HEK293T (cell line): ENCODE data around the gene HADHB.

Experiments used
- CTCF ChIA-PET: fragments of 350-600 bp; formaldehyde crosslinking; extraction: SDS; loops from one replicate; lab custom pipeline; 2021; ENCODE audit warnings: antibody characterized with exemption, inconsistent platforms; lab: Yijun Ruan, JAX
- POLR2A ChIA-PET: fragments of 350-600 bp; formaldehyde crosslinking; extraction: SDS; loops from one replicate; lab custom pipeline; 2020; ENCODE audit warnings: antibody characterized with exemption, inconsistent platforms; lab: Yijun Ruan, JAX
- DNase-seq: peaks from one replicate; pipeline ENCODE4 v3.0.0; 2012; ENCODE audit warnings: mixed read lengths; ENCODE audit errors: extremely low spot score
- ARNT ChIP-seq: fragments of 450-650 bp; IDR thresholded peaks from 2 replicates; pipeline ENCODE4 v1.6.1; 2017; ENCODE audit warnings: mild to moderate bottlenecking
- BHLHE40 ChIP-seq: fragments of 450-650 bp; IDR thresholded peaks from 2 replicates; pipeline ENCODE4 v1.6.1; 2016; ENCODE audit warnings: mild to moderate bottlenecking, moderate library complexity, borderline replicate concordance
- CTBP1 ChIP-seq: fragments of 450-650 bp; IDR thresholded peaks from 2 replicates; pipeline ENCODE4 v1.6.1; 2016; ENCODE audit warnings: borderline replicate concordance
- ELF4 ChIP-seq: fragments of 450-650 bp; IDR thresholded peaks from 2 replicates; pipeline ENCODE4 v1.6.1; 2017; ENCODE audit warnings: antibody characterized with exemption
- FOXA1 ChIP-seq: fragments of 450-650 bp; IDR thresholded peaks from 2 replicates; pipeline ENCODE4 v1.6.1; 2016; ENCODE audit warnings: mild to moderate bottlenecking
- FOXK2 ChIP-seq: fragments of 450-650 bp; IDR thresholded peaks from 2 replicates; pipeline ENCODE4 v1.6.1; 2016; ENCODE audit warnings: mild to moderate bottlenecking
- FOXM1 ChIP-seq: fragments of 450-650 bp; IDR thresholded peaks from 2 replicates; pipeline ENCODE4 v1.6.1; 2017; ENCODE audit warnings: mild to moderate bottlenecking, borderline replicate concordance
- HDGF ChIP-seq: fragments of 450-650 bp; IDR thresholded peaks from 2 replicates; pipeline ENCODE4 v1.6.1; 2017; ENCODE audit warnings: antibody characterized with exemption, borderline replicate concordance
- L3MBTL2 ChIP-seq: fragments of 450-650 bp; conservative IDR thresholded peaks from 2 replicates; pipeline ENCODE4 v1.6.1; 2016; ENCODE audit warnings: mild to moderate bottlenecking
- LEF1 ChIP-seq: fragments of 450-650 bp; IDR thresholded peaks from 2 replicates; pipeline ENCODE4 v1.6.1; 2017; ENCODE audit warnings: mild to moderate bottlenecking, borderline replicate concordance
- NFRKB ChIP-seq: fragments of 450-650 bp; IDR thresholded peaks from 2 replicates; pipeline ENCODE4 v1.6.1; 2016; ENCODE audit warnings: mild to moderate bottlenecking, moderate library complexity
- PKNOX1 ChIP-seq: fragments of 450-650 bp; IDR thresholded peaks from 2 replicates; pipeline ENCODE4 v1.6.1; 2016
- SP1 ChIP-seq: fragments of 450-650 bp; IDR thresholded peaks from 2 replicates; pipeline ENCODE4 v1.6.1; 2017
- SUZ12 ChIP-seq: fragments of 450-650 bp; IDR thresholded peaks from 2 replicates; pipeline ENCODE4 v1.6.1; 2016; ENCODE audit warnings: mild to moderate bottlenecking
- TARDBP ChIP-seq: fragments of 450-650 bp; IDR thresholded peaks from 2 replicates; pipeline ENCODE4 v1.6.1; 2016
- ZNF384 ChIP-seq: fragments of 450-650 bp; IDR thresholded peaks from 2 replicates; pipeline ENCODE4 v1.6.1; 2016

The HADHB gene

GRCh38 chr2:26279886-26280285 is 35.1 kb downstream of the HADHB start:
- CTCF ChIA-PET = no interaction called here
- no peak for TF ChIP-seq TARDBP
- no peak for TF ChIP-seq FOXA1
- TF ChIP-seq PKNOX1 = no peak
- no peak for TF ChIP-seq ARNT
- no peak for TF ChIP-seq NFRKB
- no peak for TF ChIP-seq CTBP1
- no peak for TF ChIP-seq SUZ12
- TF ChIP-seq SP1 = no peak
- no peak for TF ChIP-seq FOXM1
- no peak for TF ChIP-seq ZNF384
- no peak for TF ChIP-seq LEF1
- no peak for TF ChIP-seq FOXK2
- POLR2A ChIA-PET = no interaction called here
- DNase-seq = no peak

GRCh38 chr2:26281226-26281625 is 36.5 kb downstream of the HADHB start:
- TF ChIP-seq LEF1 (no peak), TARDBP (no peak), PKNOX1 (no peak), FOXM1 (no peak), SP1 (no peak), CTBP1 (no peak), ARNT (no peak), SUZ12 (no peak), ZNF384 (no peak), L3MBTL2 (no peak), FOXA1 (no peak), FOXK2 (no peak), HDGF (no peak)
- CTCF ChIA-PET = no interaction called here
- DNase-seq = no peak
- POLR2A ChIA-PET = no interaction called here

GRCh38 chr2:26283606-26284005 is 38.9 kb downstream of the HADHB start:
- TF ChIP-seq CTBP1 (no peak), SP1 (no peak), PKNOX1 (no peak), HDGF (no peak), BHLHE40 (no peak), ELF4 (no peak), NFRKB (no peak), LEF1 (no peak), FOXK2 (no peak), TARDBP (no peak)
- CTCF ChIA-PET = no interaction called here
- DNase-seq = no peak
- POLR2A ChIA-PET = no interaction called here

GRCh38 chr2:26284132-26284531 is 39.4 kb downstream of the HADHB start:
- ChIA-PET CTCF (no interaction called here), POLR2A (no interaction called here)
- DNase-seq = no peak

GRCh38 chr2:26285931-26286330 is 41.2 kb downstream of the HADHB start:
- POLR2A ChIA-PET = interaction anchor here (1.1 kb wide), 1 partner anchor 42 kb away, joined by 3 read pairs; the partner anchor contains the start of genes HADHA and HADHB
- CTCF ChIA-PET = no interaction called here
- no peak for DNase-seq
- TF ChIP-seq ARNT = no peak
- no peak for TF ChIP-seq ZNF384
- no peak for TF ChIP-seq TARDBP
- no peak for TF ChIP-seq NFRKB
- TF ChIP-seq CTBP1 = no peak

More at GRCh38 chr2:26284132-26284531, 39.4 kb downstream of the HADHB start:
- no peak for TF ChIP-seq ELF4
- no peak for TF ChIP-seq FOXA1
- no peak for TF ChIP-seq FOXM1
- TF ChIP-seq TARDBP = no peak
- no peak for TF ChIP-seq LEF1
- no peak for TF ChIP-seq CTBP1
- no peak for TF ChIP-seq L3MBTL2
- no peak for TF ChIP-seq NFRKB
- TF ChIP-seq BHLHE40 = no peak

- POLR2A ChIA-PET = no interaction called here
- CTCF ChIA-PET = no interaction called here
- DNase-seq = no peak
- TF ChIP-seq PKNOX1 (no peak), FOXK2 (no peak), ARNT (no peak), ZNF384 (no peak), LEF1 (no peak)
Measured at GRCh38 chr2:26290001-26290400, 45.3 kb downstream of the HADHB start.
